HT-29 (cell line): ENCODE data around the gene STAT1. TPM values are rescaled to one million over a fixed set of nuclear protein-coding genes. Genes with fewer than 3 reads are reported as not detected.
"Not testable (repeated sequence)": the region's sequence is repeated elsewhere in the genome, so short reads cannot be mapped to it uniquely, and the experiment has no call there.

Experiments
- DNase-seq: peaks from one replicate; pipeline ENCODE4 v3.0.0-alpha.2; 2015; ENCODE audit warnings: low spot score
- total RNA-seq: library from RNA; depleted of rRNA; stranded (reverse); fragments of >200 nt; shearing (Covaris generic); gene quantifications from 2 replicates; pipeline ENCODE4 v1.2.3, GENCODE V29; 2014

Gene STAT1
- total RNA-seq, 1 experiment from 2014 or later: 52.8 TPM

DNA sequence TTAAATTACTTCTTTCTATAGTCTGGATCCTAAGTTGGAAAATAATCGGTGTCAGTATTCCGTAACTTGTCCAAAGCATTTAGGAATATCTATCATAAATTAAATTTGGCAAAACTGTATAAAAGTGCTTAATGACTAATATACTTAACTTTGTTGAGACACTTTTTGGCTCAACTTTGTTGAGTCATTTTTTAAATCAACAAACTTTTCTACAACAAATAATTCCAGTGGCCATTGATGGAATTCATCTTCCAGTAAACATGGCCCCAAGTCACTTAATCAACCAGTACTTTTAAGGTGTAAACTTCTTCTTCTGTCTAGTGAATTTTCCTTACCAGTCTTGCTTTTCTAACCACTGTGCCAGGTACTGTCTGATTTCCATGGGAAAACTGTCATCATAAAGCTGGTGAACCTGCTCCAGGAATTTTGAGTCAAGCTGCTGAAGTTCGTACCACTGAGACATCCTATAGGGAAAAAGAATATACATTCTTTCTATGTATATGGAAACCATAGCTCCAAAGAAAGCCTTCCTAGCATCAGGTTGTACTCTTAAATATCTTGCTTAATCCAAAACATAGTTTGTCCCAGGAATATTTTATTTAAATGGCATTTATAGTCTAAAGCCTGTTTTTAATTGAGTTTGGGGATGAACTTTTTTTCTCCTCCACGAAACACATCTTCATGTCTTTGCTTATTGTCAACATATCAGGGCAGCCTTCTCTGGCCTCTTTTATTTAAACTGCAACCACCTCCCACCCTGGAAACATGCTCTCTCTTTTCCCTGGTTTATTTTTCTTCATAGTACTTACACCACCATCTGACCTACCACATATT, 4.2 kb downstream of the STAT1 start:
- DNase-seq: no peak

DNA sequence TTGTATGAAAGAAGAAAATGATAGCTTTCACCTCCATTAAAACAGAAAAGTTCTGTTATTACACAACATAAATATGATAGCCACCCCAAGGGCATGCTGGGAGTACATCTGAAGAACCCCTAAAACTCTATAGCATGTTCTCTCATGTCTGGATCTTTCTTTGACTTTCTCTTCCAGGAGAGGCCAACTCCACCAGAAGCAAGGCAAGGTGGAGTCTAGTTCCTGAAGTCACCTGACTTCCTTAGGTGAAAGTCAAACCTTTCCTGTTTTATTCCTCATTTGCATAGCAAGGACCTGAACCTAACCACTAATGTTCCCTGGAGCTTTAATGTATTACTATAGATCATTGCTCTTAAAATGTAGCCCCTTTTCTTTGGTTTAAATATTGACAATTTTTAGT, 5.7 kb downstream of the STAT1 start:
- DNase-seq: no peak

DNA sequence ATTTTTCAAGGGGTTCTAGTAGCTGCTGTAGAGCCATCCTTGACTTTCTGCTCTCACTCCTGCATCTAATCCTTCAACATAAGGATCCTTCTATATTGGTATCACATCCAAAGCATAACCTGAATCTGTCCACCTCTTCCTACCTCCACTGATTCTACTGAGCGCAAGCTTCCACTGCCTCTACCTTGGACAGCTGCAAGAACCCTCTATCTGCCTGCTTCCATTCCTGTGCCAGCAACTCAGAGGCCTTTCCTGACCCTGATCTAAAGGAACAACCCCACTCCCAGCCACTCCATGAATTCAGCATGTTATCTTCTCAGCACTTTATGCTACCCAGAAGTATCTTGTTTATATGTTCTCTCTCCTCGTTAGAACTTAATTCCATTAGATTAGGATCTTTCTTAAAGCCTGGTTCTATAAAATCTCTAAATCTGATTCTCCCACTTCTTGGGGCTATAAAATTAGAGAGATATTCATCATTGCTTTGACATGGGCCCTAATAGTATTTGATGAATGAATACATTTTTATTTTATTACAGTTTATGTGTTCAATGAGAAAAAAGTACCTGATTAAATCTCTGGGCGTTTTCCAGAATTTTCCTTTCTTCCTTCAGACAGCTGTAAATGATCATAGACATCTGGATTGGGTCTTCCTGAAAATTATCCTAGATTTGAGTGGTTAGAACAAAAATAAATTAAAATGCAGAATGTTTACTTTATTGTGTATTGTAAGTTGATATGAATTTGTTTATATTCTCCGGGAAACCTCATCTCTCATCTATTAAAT, 6.8 kb downstream of the STAT1 start:
- DNase-seq: no peak

DNA sequence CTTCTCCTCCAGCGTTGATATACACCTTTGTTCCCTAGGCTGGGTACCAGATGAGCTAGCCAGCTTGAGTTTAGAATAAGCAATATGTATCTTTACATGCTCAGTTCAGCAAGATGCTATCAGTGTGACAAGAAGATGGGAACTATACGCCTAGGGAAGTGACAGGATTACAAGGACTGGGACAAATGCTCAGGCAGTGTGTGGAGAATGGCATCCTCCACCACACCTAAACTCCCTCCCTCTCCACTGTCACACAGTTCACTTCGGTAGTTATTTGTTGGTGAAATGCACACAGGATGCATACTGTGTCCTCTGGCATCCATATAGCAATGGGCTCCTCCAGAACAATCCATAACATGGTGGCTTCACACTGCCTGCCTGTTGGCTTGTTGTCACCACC, 7.7 kb downstream of the STAT1 start:
- DNase-seq: no peak

DNA sequence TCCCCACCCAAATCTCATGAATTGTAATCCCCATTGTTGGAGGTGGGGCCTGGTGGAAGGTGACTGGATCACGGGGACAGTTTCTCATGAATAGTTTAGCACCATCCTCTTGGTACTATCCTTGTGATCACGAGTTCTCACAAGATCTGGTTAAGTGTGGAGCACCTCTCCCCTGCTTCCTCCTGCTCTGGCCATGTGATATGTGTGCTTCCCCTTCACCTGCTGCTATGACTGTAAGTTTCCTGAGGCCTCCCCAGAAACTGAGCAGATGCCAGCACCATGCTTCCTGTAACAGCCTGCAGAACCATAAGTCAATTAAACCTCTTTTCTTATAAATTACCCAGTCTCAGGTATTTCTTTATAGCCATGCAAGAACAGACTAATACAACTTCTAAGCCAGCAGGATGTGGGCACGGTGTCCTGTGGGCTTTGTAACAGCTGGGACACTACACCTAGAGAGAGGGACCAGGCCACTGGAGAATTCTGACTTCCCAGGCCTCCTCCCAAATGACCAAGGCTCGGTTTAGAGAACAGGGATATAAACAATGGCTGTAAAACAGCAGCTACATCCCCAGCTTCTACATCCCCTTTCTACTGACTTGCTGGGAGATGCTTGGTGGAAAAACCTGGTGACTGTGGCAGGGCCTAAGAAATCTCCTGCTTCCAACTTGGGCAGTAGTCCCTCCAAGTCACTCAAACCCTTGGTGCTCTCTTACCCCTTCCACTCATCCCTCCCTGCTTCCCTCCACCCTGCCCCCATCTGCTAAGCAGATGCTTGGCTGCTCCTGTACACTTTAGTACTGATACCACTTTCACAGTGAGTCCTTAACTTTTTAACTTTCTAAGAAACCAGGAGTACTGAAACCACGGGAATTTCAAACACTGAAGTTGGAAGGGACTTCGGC, 10.3 kb downstream of the STAT1 start:
- DNase-seq: no peak

DNA sequence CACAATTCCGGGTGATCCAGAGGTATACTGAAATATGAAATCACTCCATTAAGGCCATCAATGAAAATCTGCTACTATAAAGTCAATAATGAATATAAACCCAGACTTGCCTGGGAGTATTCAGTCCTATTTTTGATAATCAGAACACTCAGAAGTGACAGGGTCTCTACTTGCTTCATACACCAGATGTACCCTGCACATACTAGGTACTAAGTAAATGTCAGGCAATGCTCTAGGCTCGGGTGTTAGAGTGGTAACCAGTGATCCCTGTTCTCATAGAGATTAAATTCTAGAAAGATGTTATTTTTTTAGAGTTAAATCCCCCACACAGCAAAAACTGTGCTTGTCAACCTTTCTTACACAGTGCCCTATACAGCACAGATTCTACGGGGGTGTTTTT, 12.3 kb downstream of the STAT1 start:
- DNase-seq: no peak

DNA sequence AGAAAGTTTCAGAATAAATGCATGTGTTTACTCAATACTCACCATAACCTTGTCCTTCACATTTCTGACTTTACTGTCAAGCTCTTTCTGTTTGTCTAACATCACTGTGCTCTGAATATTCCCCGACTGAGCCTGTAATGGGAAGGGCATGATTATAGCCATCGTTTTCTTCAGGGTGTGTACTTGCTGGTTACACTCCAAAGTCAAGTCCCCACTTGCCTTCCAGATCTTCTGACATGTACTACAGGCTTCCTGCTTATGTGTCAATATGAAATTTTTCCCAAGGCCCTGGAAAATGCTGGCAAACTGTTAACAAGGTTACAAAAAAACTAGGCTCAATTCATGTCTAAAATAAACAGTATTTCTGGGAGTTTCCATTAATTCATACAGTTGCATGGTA, 12.9 kb downstream of the STAT1 start:
- DNase-seq: no peak

DNA sequence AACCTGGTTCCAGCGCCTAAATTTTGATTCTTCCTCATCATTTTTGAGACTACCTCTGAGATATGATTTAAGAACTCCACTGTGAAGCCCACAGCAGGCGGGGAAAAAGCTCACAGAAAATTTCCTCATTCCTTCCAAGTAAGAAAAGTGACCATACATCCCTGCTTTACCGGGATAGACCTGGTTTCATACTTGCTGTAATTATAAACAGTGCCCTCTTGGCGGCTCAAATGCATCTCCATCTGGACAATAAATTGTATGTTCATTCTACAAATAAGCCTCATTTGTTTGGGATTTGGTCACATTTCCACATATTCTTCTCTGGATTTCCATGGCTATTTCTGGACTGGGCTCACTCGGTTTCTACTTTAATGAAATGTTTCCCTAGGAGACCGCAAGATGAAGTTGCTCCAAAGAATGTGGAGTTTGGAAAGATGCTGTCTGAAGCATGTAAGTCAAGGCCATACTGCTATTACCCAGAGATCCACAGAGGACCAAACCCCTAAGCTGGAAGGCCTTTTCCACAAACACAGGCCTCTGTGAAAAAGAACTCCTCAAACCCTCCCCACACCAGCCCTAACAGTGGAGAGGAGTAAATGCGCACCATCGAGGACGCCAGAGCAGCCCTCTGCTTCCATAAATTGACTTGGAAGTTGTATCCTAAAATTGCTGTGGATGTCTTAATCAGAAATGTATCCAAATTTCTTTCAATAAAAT, 13.9 kb downstream of the STAT1 start:
- DNase-seq: no peak

DNA sequence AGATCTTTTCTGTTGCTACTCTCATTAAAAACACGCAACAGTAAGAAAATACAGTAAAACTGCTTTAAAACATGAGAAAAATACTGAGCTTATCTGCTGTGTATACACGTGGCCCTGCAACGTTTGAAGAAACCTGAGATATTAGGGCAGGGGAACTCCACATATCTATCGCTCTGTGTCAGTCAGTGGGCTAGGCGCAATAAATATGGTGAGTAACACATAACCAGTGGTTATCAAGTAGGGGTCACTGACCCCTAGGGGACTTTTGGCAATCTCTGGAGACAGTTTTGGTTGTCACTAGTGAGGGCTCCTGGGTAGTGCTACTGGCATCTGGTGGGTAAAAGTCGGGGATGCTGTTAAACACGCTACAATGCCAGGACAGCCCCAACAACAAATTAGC, 14.9 kb downstream of the STAT1 start:
- no peak for DNase-seq

DNA sequence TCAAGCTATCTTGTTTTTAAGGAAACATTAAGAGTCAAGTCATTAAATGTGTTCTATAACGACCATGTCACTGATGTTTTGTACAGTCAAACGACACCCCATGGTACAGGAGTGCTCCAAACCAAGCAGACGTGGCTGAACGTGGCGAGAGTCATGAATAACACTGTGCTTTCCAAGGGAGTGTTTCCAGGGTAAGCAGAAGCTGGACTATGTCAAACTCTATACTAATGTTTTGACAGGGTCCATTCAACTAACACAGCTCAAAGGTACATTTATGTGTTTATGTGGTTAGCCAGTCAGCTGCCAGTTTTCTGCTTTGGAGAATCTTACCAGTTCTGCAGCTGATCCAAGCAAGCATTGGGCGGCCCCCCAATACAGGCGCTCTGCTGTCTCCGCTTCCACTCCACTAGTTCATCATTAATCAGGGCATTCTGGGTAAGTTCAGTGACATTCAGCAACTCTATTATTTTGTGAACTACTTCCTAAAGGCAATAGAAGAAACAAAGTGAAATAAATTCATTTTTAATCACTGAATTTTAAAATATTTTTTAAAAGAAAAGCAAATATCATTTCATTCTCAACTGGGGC, 16.4 kb downstream of the STAT1 start:
- no peak for DNase-seq

DNA sequence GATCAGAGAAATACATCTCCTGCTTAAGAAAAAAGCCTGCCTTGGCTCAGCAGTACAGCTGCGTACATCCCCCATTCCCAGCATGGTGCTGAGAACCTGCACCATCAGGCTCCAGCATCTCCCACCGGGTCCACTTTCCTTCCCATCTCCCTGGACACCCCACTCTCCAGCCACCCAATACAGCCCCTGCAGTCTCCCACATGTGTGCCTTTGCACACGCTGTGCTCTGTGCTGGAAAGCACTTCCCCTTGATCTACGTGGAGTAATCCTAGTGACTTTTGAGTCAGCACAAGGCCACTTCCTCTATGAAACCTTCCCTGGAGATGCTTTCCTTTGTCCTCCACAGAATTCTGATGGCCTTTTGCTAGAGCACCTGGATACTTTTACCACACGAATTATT, 17.0 kb downstream of the STAT1 start:
- DNase-seq: no peak

DNA sequence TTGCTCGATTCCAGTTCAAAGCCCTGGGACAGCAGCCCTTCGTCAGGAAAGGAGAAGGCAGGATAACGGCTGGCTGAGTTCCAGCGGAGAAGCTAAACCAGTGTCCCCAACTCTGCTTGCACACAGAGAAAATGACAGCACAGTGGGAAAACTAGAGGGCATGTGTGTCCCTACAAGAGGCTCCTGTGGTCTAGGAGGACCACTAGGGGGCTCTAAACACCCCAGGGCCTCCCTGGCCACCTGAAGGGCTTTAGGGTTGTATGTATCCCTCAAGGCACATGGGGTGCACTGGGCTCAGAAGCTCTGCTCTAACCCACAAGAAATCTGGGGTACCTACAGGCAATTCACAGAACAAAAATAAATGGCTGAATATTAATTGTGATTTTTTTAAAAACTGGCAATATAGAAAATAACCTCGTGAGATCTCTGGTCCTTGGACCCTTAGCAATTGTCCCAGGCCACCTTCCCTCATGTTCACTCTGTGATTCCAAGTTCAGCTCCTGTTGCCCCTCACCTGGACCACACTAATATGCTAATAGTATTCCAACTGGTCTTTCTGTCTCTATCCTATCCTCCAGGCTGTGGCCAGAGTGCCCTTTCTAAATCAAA, 17.5 kb downstream of the STAT1 start:
- DNase-seq: peak; percentile 67

DNA sequence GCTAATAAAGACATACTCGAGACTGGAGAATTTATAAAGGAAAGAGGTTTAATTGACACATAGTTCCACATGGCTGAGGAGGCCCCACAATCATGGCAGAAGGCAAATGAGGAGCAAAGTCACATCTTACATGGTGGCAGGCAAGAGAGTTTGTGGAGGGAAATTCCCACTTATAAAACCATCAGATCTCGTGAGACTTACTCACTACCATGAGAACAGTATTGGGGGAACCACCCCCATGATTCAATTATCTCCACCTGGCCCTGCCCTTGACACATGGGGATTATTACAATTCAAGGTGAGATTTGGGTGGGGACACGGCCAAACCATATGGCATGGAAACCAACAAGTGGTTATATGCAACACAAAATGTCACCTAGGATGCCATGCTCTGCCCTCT, 18.7 kb downstream of the STAT1 start:
- DNase-seq: not testable (repeated sequence)

DNA sequence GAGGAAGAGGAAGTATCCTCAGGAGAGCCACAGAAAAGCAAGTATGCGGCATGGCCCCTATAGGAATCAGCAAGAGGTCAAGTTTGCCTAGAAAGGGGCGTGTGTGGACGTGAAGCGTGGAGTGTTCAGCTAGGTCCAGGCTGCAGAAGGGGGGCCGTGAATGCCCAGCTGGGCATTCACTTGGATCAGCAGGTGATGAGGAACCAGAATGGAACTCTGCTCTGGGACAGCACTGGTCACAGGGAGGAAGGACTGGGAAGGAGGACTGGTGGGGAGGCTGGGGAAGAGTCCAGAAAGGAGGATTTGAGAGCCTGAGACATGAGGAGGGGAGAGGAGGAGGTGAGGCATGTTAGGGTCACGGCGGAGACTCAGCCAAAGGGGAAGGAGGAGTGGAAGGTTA, 19.8 kb downstream of the STAT1 start:
- DNase-seq: no peak

DNA sequence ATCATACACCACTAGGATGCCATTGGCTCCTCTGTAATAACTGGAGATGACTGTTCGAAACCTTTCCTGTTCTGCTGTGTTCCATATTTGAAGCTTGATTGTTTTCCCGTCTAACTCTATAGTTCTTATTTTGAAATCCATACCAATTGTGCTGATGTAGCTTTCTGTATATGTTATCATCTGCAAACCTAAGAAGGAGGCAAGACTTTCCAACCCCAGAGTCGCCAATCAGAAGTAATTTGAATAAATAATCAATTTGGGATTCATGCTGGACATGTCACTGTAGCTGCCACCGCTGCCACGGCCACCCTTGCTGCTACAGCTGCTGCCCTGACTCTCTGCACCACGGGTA, 20.7 kb downstream of the STAT1 start:
- DNase-seq: no peak

DNA sequence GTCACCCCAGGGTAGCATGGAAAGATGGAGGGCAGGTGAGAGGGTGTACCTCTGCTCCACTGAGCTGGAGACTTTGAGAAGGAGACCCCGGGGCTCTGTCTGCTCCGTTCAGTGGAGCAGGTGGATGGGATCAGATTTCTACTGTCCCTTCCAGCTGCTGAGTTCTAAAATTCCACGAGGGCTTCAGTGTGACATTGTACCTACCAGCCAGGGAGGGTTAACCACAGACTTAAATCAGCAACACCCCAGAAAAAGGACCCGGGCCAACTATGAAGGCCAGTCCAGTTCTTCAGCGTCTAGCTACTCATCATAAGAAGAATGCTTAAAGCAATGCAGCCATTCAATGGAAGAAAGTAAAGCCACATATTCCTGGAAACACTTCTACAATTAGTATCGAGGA, 23.8 kb downstream of the STAT1 start:
- no peak for DNase-seq

DNA sequence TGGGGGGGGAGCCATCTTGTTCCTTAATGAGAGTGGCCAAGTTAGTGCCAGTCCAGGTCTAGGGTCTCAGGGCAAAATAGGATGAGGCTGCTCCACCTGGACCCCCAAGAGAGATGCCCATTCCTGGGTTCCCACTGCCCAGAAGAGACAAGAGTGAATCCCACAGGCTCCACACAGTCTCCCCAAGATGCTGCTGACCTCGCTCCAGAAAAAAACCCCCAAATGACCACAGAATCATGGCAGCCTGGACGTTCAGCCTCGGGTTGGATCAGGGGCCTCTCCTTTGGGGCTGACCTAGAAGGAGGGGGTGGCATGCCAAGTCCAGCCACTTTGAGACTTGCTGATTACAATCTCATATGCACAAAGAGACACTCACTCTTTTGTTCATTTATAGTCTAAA, 25.1 kb downstream of the STAT1 start:
- DNase-seq: no peak

DNA sequence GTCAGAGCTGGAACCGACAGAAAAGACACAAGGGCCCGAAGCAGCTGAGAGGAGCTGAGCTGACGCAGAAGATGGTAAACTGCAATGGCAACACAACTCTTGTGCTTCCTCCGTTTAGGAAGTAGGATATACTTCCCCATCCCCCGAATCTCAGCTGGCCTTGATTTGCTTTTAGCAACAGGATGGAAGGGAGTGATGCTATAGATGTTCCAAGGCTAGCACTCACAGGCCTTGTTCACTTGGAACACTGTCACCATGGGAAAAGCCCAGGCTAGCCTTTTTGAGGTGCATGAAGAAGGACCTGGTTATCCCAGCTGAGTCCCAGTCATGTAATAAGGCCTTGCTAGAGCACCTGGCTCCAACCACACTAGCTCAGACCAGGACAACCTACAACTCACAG, 26.0 kb downstream of the STAT1 start:
- DNase-seq: no peak

DNA sequence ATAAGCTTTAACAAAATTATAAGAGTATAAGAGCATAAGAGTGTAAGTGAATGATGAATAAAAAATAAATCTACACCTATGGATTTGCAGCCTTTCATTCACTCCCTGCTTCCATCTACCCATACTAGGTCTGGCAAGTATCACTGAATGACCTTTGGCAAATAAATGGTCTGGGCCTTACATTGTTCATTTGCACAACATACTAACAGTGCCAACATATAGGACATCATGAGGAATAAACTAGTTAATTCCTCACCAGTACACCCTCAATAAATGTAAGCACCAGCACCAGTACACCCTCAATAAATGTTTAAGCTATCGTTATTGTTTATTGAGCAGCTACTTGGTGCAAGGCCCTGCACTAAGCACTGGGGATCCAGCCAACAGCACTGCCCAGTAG, 26.9 kb downstream of the STAT1 start:
- DNase-seq: no peak

DNA sequence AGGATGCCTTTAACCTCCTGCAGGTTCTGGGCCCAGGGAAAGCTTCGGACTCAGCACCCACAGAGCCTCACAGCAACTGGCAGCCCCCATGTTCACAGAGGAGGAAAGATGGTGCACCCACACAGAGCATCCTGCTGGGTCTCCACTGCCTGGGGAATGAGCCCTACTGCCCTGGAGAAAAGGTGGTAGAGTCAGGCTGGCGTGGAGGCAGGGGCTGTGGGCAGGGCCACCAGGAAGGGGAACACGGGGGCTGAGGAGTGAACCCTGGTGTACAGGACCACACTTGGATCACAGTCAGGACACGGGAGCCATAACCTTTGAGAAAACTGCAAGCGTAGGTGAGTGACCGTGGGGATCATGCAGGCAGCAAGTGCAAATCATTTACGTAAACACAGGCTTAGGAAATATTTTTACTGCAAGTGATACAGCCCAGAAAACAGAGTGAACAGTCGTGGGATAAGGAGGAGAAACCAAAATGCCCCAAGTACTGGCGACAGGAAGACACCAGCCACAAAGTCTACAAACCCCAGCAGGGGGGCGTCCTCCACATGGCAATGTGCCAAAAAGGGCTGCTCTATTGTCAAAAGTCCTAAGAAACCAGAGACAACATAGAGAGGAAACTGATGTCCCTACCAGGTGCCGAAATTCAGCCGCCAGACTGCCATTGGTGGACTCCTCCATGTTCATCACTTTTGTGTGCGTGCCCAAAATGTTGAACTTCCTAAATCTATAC, 27.6 kb downstream of the STAT1 start:
- no peak for DNase-seq
